ENCODE results near the gene CEP295NL. TPM values are rescaled to one million over a fixed set of nuclear protein-coding genes. Genes with fewer than 3 reads are reported as not detected.

CEP295NL gene
- polyA plus RNA-seq, 3 donors, result 0.38 to 0.81 TPM; not detected in 1

- Histone ChIP-seq H3K4me2 (replicated peaks; ENCODE audit: extremely low read depth, low read length, poor library complexity, severe bottlenecking) (peak overlapping the region; percentile 89), H3K9me3 (replicated peaks in 1 of 2; ENCODE audit: control insufficient read depth in 1 of 2, insufficient read depth in 1 of 2, low read length in 2 of 2) (no peaks in the 10 kb centered on the region), H3K27me3 (ENCODE audit: control insufficient read depth in 2 of 2, insufficient read depth in 2 of 2, low read length in 2 of 2) (no peaks in the 10 kb centered on the region), H4K20me1 (ENCODE audit: insufficient read depth, low read length) (peaks cover 63% of the 10 kb centered on the region), H3K79me2 (ENCODE audit: insufficient read depth, low read length) (peaks cover 89% of the 10 kb centered on the region), H3K27ac (ENCODE audit: low read depth in 1 of 2, low read length in 2 of 2) (peak overlapping the region; percentile 75 to 86), H3K4me1 (ENCODE audit: control insufficient read depth in 1 of 2, insufficient read depth in 2 of 2, low read length in 2 of 2) (peaks cover 77 to 83% of the 10 kb centered on the region in 2 donors), H3K4me3 (replicated peaks in 1 of 3; ENCODE audit: low read depth in 2 of 3, low read length in 3 of 3) (peak overlapping the region in 1 of 3 experiments; percentile 96), H2AFZ (ENCODE audit: insufficient read depth, low read depth, low read length, poor library complexity, severe bottlenecking) (no peak overlapping the region), H3K36me3 (replicated peaks in 1 of 2; ENCODE audit: control insufficient read depth in 1 of 2, insufficient read depth in 2 of 2, low read length in 2 of 2) (peaks cover 0 to 21% of the 10 kb centered on the region in 2 donors), H3K9ac (ENCODE audit: insufficient read depth, low read length, poor library complexity, severe bottlenecking) (no peak overlapping the region)
- intact Hi-C loops (cut with micrococcal nuclease), result loop anchor here (5.0 kb wide), 3 partner anchors 39 to 59 kb away; no protein-coding TSS in a partner anchor
- peaks cover 76% of the 10 kb centered on the region for H3K4me1 Mint-ChIP-seq
- H3K27me3 Mint-ChIP-seq (ENCODE audit: low read depth in 3 of 3), result no peaks in the 10 kb centered on the region
- WGBS (ENCODE audit: insufficient coverage), result 88% methylated on average over 7 of the region's 8 CpGs
- peaks cover 21 to 28% of the 10 kb centered on the region in 2 donors for H3K36me3 Mint-ChIP-seq
- DNase-seq, result no peak
- TF ChIP-seq CTCF (IDR thresholded peaks at IDR 0.05), result no peak
- H3K27ac Mint-ChIP-seq, result peak overlapping the region in 6 of 7 donors; percentile 60 to 98 (median 80)
- H3K9me3 Mint-ChIP-seq, result peaks cover 0 to 2% (median 0%) of the 10 kb centered on the region in 7 donors
- peak overlapping the region; percentile 15 to 58 for H3K4me3 Mint-ChIP-seq
Measured at GRCh38 chr17:78921437-78921971, 18.5 kb upstream of the CEP295NL start.

GRCh38 chr17:78920528-78920927, 17.5 kb upstream of the CEP295NL start:
- no peaks in the 10 kb centered on the region for H3K9me3 ChIP-seq (replicated peaks in 1 of 2; ENCODE audit: control insufficient read depth in 1 of 2, insufficient read depth in 1 of 2, low read length in 2 of 2)
- peak overlapping the region in 5 of 7 donors; percentile 64 to 98 (median 79) for H3K27ac Mint-ChIP-seq
- H3K4me3 ChIP-seq (replicated peaks in 1 of 3; ENCODE audit: low read depth in 2 of 3, low read length in 3 of 3), result peak overlapping the region in 1 of 3 experiments; percentile 43
- peaks cover 0 to 2% (median 0%) of the 10 kb centered on the region in 7 donors for H3K9me3 Mint-ChIP-seq
- H3K4me3 Mint-ChIP-seq, result peak overlapping the region; percentile 51 to 52
- no peak overlapping the region for H3K9ac ChIP-seq (ENCODE audit: insufficient read depth, low read length, poor library complexity, severe bottlenecking)
- peaks cover 25 to 32% of the 10 kb centered on the region in 2 donors for H3K36me3 Mint-ChIP-seq
- 81% methylated on average over 4 of the region's 8 CpGs for WGBS (ENCODE audit: insufficient coverage)
- intact Hi-C loops (cut with micrococcal nuclease), result loop anchor here (5.0 kb wide), 3 partner anchors 38 to 58 kb away; no protein-coding TSS in a partner anchor
- peak overlapping the region; percentile 75 to 86 for H3K27ac ChIP-seq (ENCODE audit: low read depth in 1 of 2, low read length in 2 of 2)
- H3K79me2 ChIP-seq (ENCODE audit: insufficient read depth, low read length), result peaks cover 93% of the 10 kb centered on the region
- no peaks in the 10 kb centered on the region for H3K27me3 ChIP-seq (ENCODE audit: control insufficient read depth in 2 of 2, insufficient read depth in 2 of 2, low read length in 2 of 2)
- peaks cover 0 to 21% of the 10 kb centered on the region in 2 donors for H3K36me3 ChIP-seq (replicated peaks in 1 of 2; ENCODE audit: control insufficient read depth in 1 of 2, insufficient read depth in 2 of 2, low read length in 2 of 2)
- no peak for DNase-seq
- H3K4me1 Mint-ChIP-seq, result peaks cover 80% of the 10 kb centered on the region
- peaks cover 80 to 84% of the 10 kb centered on the region in 2 donors for H3K4me1 ChIP-seq (ENCODE audit: control insufficient read depth in 1 of 2, insufficient read depth in 2 of 2, low read length in 2 of 2)
- no peaks in the 10 kb centered on the region for H3K27me3 Mint-ChIP-seq (ENCODE audit: low read depth in 3 of 3)
- H3K4me2 ChIP-seq (replicated peaks; ENCODE audit: extremely low read depth, low read length, poor library complexity, severe bottlenecking), result peak overlapping the region; percentile 50
- peaks cover 70% of the 10 kb centered on the region for H4K20me1 ChIP-seq (ENCODE audit: insufficient read depth, low read length)
- no peak for TF ChIP-seq CTCF (IDR thresholded peaks at IDR 0.05)
- no peak overlapping the region for H2AFZ ChIP-seq (ENCODE audit: insufficient read depth, low read depth, low read length, poor library complexity, severe bottlenecking)

Measured in CD14-positive monocyte (primary cell).